ENCODE results near the gene ZSWIM6.

ZSWIM6 gene

DNA sequence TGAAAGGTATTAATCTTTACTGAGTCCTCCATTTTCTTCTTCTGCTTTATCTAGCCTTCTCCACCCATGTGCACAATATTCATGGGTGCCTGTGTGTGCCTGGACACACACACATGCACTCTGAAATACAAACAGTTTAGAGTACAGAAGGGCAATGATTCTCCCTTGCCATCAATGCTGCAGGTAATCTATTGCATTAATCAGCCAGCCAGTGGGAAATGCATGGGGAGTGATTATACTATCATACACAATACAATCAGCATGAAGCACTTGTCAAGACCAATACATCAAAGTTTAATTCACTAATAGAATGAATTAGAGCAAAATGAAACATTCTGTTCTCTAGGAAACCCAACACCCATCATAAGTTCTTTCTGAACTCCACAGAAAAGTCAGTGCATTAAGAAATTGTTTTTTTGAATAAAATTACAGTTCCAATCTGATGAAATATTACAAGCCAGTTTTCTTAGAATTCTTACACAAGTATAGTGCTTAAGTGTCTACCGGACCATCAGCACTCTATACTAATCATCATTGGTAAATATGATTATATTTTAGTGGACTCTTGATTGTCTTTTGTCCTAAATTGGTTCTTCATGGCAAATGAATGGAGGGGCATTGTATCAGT lies 172.2 kb downstream of the ZSWIM6 start:
- Histone ChIP-seq H3K4me3 (replicated peaks; ENCODE audit: low read depth, low read length) (no peak overlapping the region), H3K36me3 (ENCODE audit: control insufficient read depth, insufficient read depth, low read length) (no peaks in the 10 kb centered on the region)
- no peak for DNase-seq (ENCODE audit: extremely low read depth, insufficient read length)

DNA sequence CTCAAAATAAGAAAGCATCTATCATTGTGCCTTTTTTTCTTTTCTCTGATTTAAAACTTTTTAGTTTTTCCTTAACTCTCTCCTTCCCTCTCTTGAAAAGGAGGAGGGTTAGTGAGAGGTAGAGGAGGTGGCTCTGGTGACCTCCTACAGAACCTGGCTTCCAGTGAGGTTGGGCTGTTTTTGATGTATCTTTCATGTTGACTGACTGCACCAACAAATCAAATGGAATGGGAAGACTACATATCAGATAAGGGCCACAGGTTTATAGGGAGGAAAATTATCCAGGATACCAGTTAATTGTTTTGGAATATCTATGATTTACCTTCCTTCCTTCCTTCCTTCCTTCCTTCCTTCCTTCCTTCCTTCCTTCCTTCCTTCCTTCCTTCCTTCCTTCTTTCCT lies 173.2 kb downstream of the ZSWIM6 start:
- DNase-seq (ENCODE audit: extremely low read depth, insufficient read length) = no peak
- Histone ChIP-seq H3K27me3 (replicated peaks; ENCODE audit: control insufficient read depth, insufficient read depth, low read length) (no peaks in the 10 kb centered on the region), H3K36me3 (ENCODE audit: control insufficient read depth, insufficient read depth, low read length) (no peaks in the 10 kb centered on the region), H3K4me3 (replicated peaks; ENCODE audit: low read depth, low read length) (no peak overlapping the region)
- TF ChIP-seq CTCF (IDR thresholded peaks at IDR 0.05; ENCODE audit: insufficient read depth, low read length, poor library complexity, severe bottlenecking) = no peak

More for the DNA sequence above, 172.2 kb downstream of the ZSWIM6 start:
- TF ChIP-seq CTCF (IDR thresholded peaks at IDR 0.05; ENCODE audit: insufficient read depth, low read length, poor library complexity, severe bottlenecking) = no peak
- H3K27me3 ChIP-seq (replicated peaks; ENCODE audit: control insufficient read depth, insufficient read depth, low read length) = no peaks in the 10 kb centered on the region

DNA sequence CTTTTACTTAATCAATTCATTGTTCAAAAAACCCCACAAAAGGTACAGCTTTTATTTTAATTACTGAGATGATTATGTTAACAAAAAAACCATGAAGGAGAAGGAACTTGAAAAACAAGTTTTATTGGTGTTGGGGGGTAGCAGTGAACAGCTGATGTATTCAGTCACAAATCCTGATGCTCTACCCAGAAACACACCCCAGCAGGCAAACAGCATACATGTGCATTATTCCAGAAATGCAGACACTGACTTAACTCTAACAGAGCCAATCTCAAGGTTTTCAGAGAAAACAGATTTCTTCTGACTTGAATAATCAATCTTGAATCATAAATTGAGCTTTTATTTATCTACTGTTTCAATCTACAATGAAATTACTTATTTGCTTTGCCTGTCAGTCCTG lies 175.2 kb downstream of the ZSWIM6 start:
- H3K27me3 ChIP-seq (replicated peaks; ENCODE audit: control insufficient read depth, insufficient read depth, low read length) = no peaks in the 10 kb centered on the region
- no peak for DNase-seq (ENCODE audit: extremely low read depth, insufficient read length)
- no peak overlapping the region for H3K4me3 ChIP-seq (replicated peaks; ENCODE audit: low read depth, low read length)
- H3K36me3 ChIP-seq (ENCODE audit: control insufficient read depth, insufficient read depth, low read length) = no peaks in the 10 kb centered on the region
- no peak for TF ChIP-seq CTCF (IDR thresholded peaks at IDR 0.05; ENCODE audit: insufficient read depth, low read length, poor library complexity, severe bottlenecking)

GRCh38 chr5:61516946-61517345 lies 184.9 kb downstream of the ZSWIM6 start:
- DNase-seq (ENCODE audit: extremely low read depth, insufficient read length) = no peak
- TF ChIP-seq CTCF (IDR thresholded peaks at IDR 0.05; ENCODE audit: insufficient read depth, low read length, poor library complexity, severe bottlenecking) = no peak
- no peak overlapping the region for H3K4me3 ChIP-seq (replicated peaks; ENCODE audit: low read depth, low read length)
- no peaks in the 10 kb centered on the region for H3K27me3 ChIP-seq (replicated peaks; ENCODE audit: control insufficient read depth, insufficient read depth, low read length)
- H3K36me3 ChIP-seq (ENCODE audit: control insufficient read depth, insufficient read depth, low read length) = no peaks in the 10 kb centered on the region

DNA sequence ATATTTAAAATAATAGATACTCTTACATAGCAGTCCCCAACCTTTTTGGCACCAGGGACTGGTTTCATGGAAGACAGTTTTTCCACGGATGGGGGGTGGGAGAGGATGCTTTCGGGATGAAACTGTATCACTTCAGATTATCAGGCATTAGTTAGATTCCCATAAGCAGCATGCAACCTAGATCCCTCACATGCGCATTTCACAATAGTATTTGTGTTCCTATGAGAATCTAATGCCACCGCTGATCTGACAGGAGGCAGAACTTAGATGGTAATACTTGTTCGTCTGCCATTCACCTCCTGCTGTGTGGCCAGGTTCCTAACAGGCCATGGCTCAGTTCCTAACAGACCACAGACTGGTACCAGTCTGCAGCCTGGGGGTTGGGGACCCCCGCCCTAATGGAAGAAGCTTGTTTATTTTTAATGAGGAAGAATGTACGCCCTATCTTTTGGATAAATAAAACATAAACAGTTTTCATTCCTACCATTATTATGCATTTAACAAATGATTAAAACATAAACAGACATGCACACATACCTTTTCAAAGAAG lies 187.7 kb downstream of the ZSWIM6 start:
- no peak overlapping the region for H3K4me3 ChIP-seq (replicated peaks; ENCODE audit: low read depth, low read length)
- no peak for TF ChIP-seq CTCF (IDR thresholded peaks at IDR 0.05; ENCODE audit: insufficient read depth, low read length, poor library complexity, severe bottlenecking)
- H3K27me3 ChIP-seq (replicated peaks; ENCODE audit: control insufficient read depth, insufficient read depth, low read length) = no peaks in the 10 kb centered on the region
- H3K36me3 ChIP-seq (ENCODE audit: control insufficient read depth, insufficient read depth, low read length) = no peaks in the 10 kb centered on the region
- DNase-seq (ENCODE audit: extremely low read depth, insufficient read length) = no peak
